ENCODE data around the gene CELSR3.

Gene CELSR3

GRCh38 chr3:48678056-48678455, 15.4 kb upstream of the CELSR3 start:
- TF ChIP-seq, protein P1, sequence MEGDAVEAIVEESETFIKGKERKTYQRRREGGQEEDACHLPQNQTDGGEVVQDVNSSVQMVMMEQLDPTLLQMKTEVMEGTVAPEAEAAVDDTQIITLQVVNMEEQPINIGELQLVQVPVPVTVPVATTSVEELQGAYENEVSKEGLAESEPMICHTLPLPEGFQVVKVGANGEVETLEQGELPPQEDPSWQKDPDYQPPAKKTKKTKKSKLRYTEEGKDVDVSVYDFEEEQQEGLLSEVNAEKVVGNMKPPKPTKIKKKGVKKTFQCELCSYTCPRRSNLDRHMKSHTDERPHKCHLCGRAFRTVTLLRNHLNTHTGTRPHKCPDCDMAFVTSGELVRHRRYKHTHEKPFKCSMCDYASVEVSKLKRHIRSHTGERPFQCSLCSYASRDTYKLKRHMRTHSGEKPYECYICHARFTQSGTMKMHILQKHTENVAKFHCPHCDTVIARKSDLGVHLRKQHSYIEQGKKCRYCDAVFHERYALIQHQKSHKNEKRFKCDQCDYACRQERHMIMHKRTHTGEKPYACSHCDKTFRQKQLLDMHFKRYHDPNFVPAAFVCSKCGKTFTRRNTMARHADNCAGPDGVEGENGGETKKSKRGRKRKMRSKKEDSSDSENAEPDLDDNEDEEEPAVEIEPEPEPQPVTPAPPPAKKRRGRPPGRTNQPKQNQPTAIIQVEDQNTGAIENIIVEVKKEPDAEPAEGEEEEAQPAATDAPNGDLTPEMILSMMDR (IDR thresholded peaks at IDR 0.05; ENCODE audit: low read depth, low read length, missing control alignments), result no peak
- no peaks in the 10 kb centered on the region for H3K27me3 ChIP-seq (replicated peaks)
- H3K36me3 ChIP-seq (replicated peaks), result peaks cover 26% of the 10 kb centered on the region
- in situ Hi-C loops (cut with HindIII; ENCODE audit: low pct_ligation_motif_present, low sequenced_read_pairs), result no loop called here
- no peak overlapping the region for H3K27ac ChIP-seq
- no peak for DNase-seq
- no peak overlapping the region for H3K4me3 ChIP-seq (ENCODE audit: low read depth, low read length)

GRCh38 chr3:48674505-48674904, 11.8 kb upstream of the CELSR3 start:
- Histone ChIP-seq H3K4me3 (ENCODE audit: low read depth, low read length) (no peak overlapping the region), H3K36me3 (replicated peaks) (peaks cover 12% of the 10 kb centered on the region)
- in situ Hi-C loops (cut with HindIII; ENCODE audit: low pct_ligation_motif_present, low sequenced_read_pairs), result no loop called here

GRCh38 chr3:48672522-48672921, 9.8 kb upstream of the CELSR3 start:
- Histone ChIP-seq H3K4me3 (ENCODE audit: low read depth, low read length) (no peak overlapping the region), H3K27ac (no peak overlapping the region), H3K27me3 (replicated peaks) (no peaks in the 10 kb centered on the region), H3K36me3 (replicated peaks) (no peaks in the 10 kb centered on the region)
- in situ Hi-C loops (cut with HindIII; ENCODE audit: low pct_ligation_motif_present, low sequenced_read_pairs), result no loop called here
- TF ChIP-seq, protein P1 (IDR thresholded peaks at IDR 0.05; ENCODE audit: low read depth, low read length, missing control alignments), result no peak
- no peak for DNase-seq

More at GRCh38 chr3:48674505-48674904, 11.8 kb upstream of the CELSR3 start:
- TF ChIP-seq, protein P1 (IDR thresholded peaks at IDR 0.05; ENCODE audit: low read depth, low read length, missing control alignments), result no peak
- H3K27ac ChIP-seq, result no peak overlapping the region
- H3K27me3 ChIP-seq (replicated peaks), result no peaks in the 10 kb centered on the region
- no peak for DNase-seq

- TF ChIP-seq, protein P1 (IDR thresholded peaks at IDR 0.05; ENCODE audit: low read depth, low read length, missing control alignments), result no peak
- H3K27me3 ChIP-seq (replicated peaks), result no peaks in the 10 kb centered on the region
- in situ Hi-C loops (cut with HindIII; ENCODE audit: low pct_ligation_motif_present, low sequenced_read_pairs), result no loop called here
- no peak overlapping the region for H3K4me3 ChIP-seq (ENCODE audit: low read depth, low read length)
- no peak for DNase-seq
- no peak overlapping the region for H3K27ac ChIP-seq
- H3K36me3 ChIP-seq (replicated peaks), result no peaks in the 10 kb centered on the region
These were observed 2.2 kb upstream of the CELSR3 start for GRCh38 chr3:48664929-48665328.

DNA sequence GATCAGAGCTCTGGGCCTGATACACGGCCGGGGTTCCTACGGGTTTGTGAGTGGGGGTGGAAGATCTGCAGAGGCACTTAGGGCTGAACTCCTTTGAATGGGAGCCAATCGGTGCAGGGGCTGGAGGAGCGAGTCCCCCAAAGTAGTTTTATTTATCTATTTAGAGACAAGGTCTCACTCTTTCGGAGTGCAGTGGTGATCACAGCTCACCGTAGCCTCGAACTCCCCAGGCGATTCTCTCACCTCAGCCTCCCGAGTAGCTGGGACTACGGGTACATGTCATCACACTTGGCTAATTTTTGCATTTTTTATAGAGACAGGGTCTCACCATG, 1.6 kb upstream of the CELSR3 start:
- in situ Hi-C loops (cut with HindIII; ENCODE audit: low pct_ligation_motif_present, low sequenced_read_pairs), result no loop called here
- no peaks in the 10 kb centered on the region for H3K27me3 ChIP-seq (replicated peaks)
- no peak overlapping the region for H3K4me3 ChIP-seq (ENCODE audit: low read depth, low read length)
- H3K36me3 ChIP-seq (replicated peaks), result no peaks in the 10 kb centered on the region
- no peak overlapping the region for H3K27ac ChIP-seq
- DNase-seq, result no peak
- TF ChIP-seq, protein P1 (IDR thresholded peaks at IDR 0.05; ENCODE audit: low read depth, low read length, missing control alignments), result no peak

GRCh38 chr3:48663489-48664312, 1.0 kb upstream of the CELSR3 start:
- Histone ChIP-seq H3K36me3 (replicated peaks) (no peaks in the 10 kb centered on the region), H3K27ac (peak overlapping the region; percentile 87), H3K4me3 (ENCODE audit: low read depth, low read length) (peak overlapping the region; percentile 64), H3K27me3 (replicated peaks) (no peaks in the 10 kb centered on the region)
- TF ChIP-seq, protein P1 (IDR thresholded peaks at IDR 0.05; ENCODE audit: low read depth, low read length, missing control alignments), result peak; percentile 83
- in situ Hi-C loops (cut with HindIII; ENCODE audit: low pct_ligation_motif_present, low sequenced_read_pairs), result no loop called here
- DNase-seq, result peak; percentile 96
